Measurements from ENCODE around the gene TYW5.

DNA sequence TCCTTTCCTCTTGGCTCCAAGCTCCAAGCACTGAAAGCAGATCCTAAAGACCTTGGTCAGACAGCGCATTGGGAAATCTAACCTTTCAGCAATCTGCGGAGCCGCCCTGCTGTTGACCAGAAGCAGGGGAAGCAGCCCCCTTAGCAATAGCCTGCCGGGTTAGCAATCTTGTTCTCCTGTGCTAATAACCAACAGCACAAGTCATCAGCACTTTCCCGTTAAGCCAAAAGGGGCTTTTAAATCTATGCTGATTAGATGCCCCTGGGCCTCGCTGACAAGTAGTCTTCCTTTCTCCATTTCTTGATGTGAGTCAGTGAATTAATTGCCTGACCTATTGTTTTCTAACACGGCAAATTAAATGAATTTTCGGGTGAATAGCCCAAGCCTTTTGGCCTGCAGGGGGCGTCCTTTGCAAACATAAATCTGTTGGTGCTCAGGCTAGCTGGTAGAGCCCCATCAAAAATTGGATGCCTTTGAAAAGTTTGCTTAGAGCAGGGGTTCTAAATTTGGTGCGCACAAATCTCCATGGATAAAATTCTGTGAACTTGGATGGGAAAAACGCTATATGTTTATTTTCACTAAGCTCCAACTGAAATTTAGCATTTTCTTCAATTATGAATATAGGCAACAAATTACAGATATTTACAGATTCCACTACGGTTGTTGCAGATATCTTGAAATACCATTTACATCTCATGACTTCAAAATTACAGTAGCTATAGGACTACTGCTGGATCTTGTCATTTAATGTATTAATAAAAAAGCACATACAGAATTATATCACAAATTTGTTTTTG lies 24.7 kb upstream of the TYW5 start:
- TF ChIP-seq EZH2phosphoT487 (IDR thresholded peaks at IDR 0.05; ENCODE audit: low read depth, severe bottlenecking, unreplicated experiment), result no peak
- TF ChIP-seq, protein P1, sequence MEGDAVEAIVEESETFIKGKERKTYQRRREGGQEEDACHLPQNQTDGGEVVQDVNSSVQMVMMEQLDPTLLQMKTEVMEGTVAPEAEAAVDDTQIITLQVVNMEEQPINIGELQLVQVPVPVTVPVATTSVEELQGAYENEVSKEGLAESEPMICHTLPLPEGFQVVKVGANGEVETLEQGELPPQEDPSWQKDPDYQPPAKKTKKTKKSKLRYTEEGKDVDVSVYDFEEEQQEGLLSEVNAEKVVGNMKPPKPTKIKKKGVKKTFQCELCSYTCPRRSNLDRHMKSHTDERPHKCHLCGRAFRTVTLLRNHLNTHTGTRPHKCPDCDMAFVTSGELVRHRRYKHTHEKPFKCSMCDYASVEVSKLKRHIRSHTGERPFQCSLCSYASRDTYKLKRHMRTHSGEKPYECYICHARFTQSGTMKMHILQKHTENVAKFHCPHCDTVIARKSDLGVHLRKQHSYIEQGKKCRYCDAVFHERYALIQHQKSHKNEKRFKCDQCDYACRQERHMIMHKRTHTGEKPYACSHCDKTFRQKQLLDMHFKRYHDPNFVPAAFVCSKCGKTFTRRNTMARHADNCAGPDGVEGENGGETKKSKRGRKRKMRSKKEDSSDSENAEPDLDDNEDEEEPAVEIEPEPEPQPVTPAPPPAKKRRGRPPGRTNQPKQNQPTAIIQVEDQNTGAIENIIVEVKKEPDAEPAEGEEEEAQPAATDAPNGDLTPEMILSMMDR (IDR thresholded peaks at IDR 0.05; ENCODE audit: poor library complexity), result peak; percentile 99
